PC-3 (cell line): ENCODE data around the gene UTS2B. TPM values are rescaled to one million over a fixed set of nuclear protein-coding genes. Genes with fewer than 3 reads are reported as not detected.

Experiments
- ATAC-seq: fragments of 200-7000 bp; cut with Tn5 transposase; 2 replicates; pipeline ENCODE4 v1.9.1; 2020; ENCODE audit warnings: mild to moderate bottlenecking, moderate library complexity
- BruUV-seq: library from RNA; stranded (reverse); fragments of 400-500 nt; replicated peaks from 2 replicates; lab custom pipeline; 2021; lab: Mats Ljungman, UMichigan
- CTCF ChIA-PET: fragments of 300-600 bp; sonication (Branson Sonifier 250); formaldehyde crosslinking; loops from one replicate; lab custom pipeline; 2022; ENCODE audit warnings: antibody characterized with exemption; lab: Charles Lee
- POLR2A ChIA-PET: fragments of 300-600 bp; sonication (Branson Sonifier 250); formaldehyde crosslinking; loops from one replicate; lab custom pipeline; 2022; ENCODE audit warnings: antibody characterized with exemption; ENCODE audit not compliant: unreplicated experiment; lab: Charles Lee
- DNase-seq: peaks from one replicate; pipeline ENCODE4 v3.0.0-alpha.2; 2015
- H2AFZ ChIP-seq: fragments of 300-600 bp; sonication (generic); 2 replicates; pipeline ENCODE4 v1.6.0; 2016; ENCODE audit warnings: antibody characterized with exemption, low read length
- H3F3A ChIP-seq: fragments of 300-600 bp; sonication (generic); one replicate; pipeline ENCODE4 v1.6.0; 2017; ENCODE audit warnings: antibody characterized with exemption, low read length, control low read depth, mild to moderate bottlenecking; ENCODE audit not compliant: unreplicated experiment
- H3K27ac ChIP-seq: fragments of 300-600 bp; sonication (generic); 2 replicates; pipeline ENCODE4 v1.5.1; 2016; ENCODE audit warnings: mild to moderate bottlenecking, low read length
- H3K27me3 ChIP-seq: fragments of 300-600 bp; sonication (generic); 2 replicates; pipeline ENCODE4 v1.6.1; 2016; ENCODE audit warnings: low read length, mixed read lengths
- H3K36me3 ChIP-seq: fragments of 300-600 bp; sonication (generic); 2 replicates; pipeline ENCODE4 v1.6.1; 2016; ENCODE audit warnings: low read depth, mixed run types, low read length, mixed read lengths
- H3K4me1 ChIP-seq: fragments of 300-600 bp; sonication (generic); 2 replicates; pipeline ENCODE4 v1.5.1; 2016; ENCODE audit warnings: low read length; ENCODE audit not compliant: insufficient read depth
- H3K4me2 ChIP-seq: fragments of 300-600 bp; sonication (generic); 2 replicates; pipeline ENCODE4 v1.6.0; 2016; ENCODE audit warnings: low read length
- H3K4me3 ChIP-seq: fragments of 300-600 bp; sonication (generic); 2 replicates; pipeline ENCODE4 v1.5.1; 2016; ENCODE audit warnings: mild to moderate bottlenecking, low read length, mixed read lengths
- H3K79me2 ChIP-seq: fragments of 300-600 bp; sonication (generic); 2 replicates; pipeline ENCODE4 v1.6.1; 2017; ENCODE audit warnings: low read length, mixed read lengths
- H3K9ac ChIP-seq: fragments of 300-600 bp; sonication (generic); 2 replicates; pipeline ENCODE4 v1.6.0; 2016; ENCODE audit warnings: mild to moderate bottlenecking, low read length
- H3K9me2 ChIP-seq: fragments of 300-600 bp; sonication (generic); replicated peaks from 2 replicates; pipeline ENCODE4 v1.6.1; 2016; ENCODE audit warnings: mixed run types, low read length, mixed read lengths
- H3K9me3 ChIP-seq: fragments of 300-600 bp; sonication (generic); 2 replicates; pipeline ENCODE4 v1.6.1; 2016; ENCODE audit warnings: low read length, mixed read lengths
- H4K20me1 ChIP-seq: fragments of 300-600 bp; sonication (generic); 2 replicates; pipeline ENCODE4 v1.6.1; 2016; ENCODE audit warnings: low read length, mixed read lengths
- EZH2 ChIP-seq: fragments of 300-600 bp; sonication (generic); IDR thresholded peaks from one replicate; pipeline ENCODE4 v1.6.1; 2017; ENCODE audit warnings: antibody characterized with exemption, mild to moderate bottlenecking, low read length; ENCODE audit not compliant: unreplicated experiment
- EZH2phosphoT487 ChIP-seq: fragments of 300-600 bp; sonication (generic); IDR thresholded peaks from 2 replicates; pipeline ENCODE4 v1.6.1; 2018; ENCODE audit warnings: mild to moderate bottlenecking, antibody characterized with exemption, low read length, borderline replicate concordance
- intact Hi-C: fragments of 100-400 bp; cut with micrococcal nuclease; formaldehyde crosslinking; loops from 2 replicates; pipeline ENCODE4 v1.9.0; 2023
- total RNA-seq: library from RNA; depleted of rRNA; stranded (reverse); fragments of >200 nt; gene quantifications from 2 replicates; pipeline ENCODE4 v1.2.3, GENCODE V29; 2014
- TF ChIP-seq, protein P1 (sequence below): fragments of 300-600 bp; sonication (generic); conservative IDR thresholded peaks from 2 replicates; pipeline ENCODE4 v1.5.1; 2017; ENCODE audit warnings: antibody characterized with exemption, low read depth, mild to moderate bottlenecking, low read length

UTS2B gene
- total RNA-seq, 1 experiment from 2014 or later, result not detected

DNA sequence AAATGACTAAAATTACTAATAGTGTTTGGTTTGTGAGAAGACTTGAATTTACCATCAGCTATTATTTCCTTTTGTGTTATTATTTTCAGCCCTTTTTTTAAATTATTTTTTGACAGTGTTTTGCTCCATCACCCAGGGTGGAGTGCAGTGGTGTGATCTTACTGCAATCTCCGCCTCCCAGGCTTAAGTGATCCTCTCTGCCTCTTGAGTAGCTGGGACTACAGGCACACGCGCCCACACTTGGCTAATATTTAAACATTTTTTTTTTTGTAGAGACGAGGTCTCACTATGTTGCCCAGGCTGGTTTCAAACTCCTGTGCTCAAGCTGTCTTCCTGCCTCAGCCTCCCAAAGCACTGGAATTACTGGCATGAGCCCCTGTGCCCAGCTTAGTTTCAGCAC, 31.7 kb upstream of the UTS2B start:
- ATAC-seq (no peak), DNase-seq (no peak)
- H3K27me3 ChIP-seq, result no peaks in the 10 kb centered on the region
- no peak overlapping the region for H3K4me2 ChIP-seq
- no TSS peak for BruUV-seq
- no peak overlapping the region for H3K4me3 ChIP-seq
- no peaks in the 10 kb centered on the region for H4K20me1 ChIP-seq
- no peaks in the 10 kb centered on the region for H3K9me2 ChIP-seq
- peaks cover 9% of the 10 kb centered on the region for H3K79me2 ChIP-seq
- TF ChIP-seq, protein P1, sequence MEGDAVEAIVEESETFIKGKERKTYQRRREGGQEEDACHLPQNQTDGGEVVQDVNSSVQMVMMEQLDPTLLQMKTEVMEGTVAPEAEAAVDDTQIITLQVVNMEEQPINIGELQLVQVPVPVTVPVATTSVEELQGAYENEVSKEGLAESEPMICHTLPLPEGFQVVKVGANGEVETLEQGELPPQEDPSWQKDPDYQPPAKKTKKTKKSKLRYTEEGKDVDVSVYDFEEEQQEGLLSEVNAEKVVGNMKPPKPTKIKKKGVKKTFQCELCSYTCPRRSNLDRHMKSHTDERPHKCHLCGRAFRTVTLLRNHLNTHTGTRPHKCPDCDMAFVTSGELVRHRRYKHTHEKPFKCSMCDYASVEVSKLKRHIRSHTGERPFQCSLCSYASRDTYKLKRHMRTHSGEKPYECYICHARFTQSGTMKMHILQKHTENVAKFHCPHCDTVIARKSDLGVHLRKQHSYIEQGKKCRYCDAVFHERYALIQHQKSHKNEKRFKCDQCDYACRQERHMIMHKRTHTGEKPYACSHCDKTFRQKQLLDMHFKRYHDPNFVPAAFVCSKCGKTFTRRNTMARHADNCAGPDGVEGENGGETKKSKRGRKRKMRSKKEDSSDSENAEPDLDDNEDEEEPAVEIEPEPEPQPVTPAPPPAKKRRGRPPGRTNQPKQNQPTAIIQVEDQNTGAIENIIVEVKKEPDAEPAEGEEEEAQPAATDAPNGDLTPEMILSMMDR, result no peak
- TF ChIP-seq EZH2, result no peak
- H3K9ac ChIP-seq, result no peak overlapping the region
- intact Hi-C loops, result no loop called here
- peaks cover 36% of the 10 kb centered on the region for H3K36me3 ChIP-seq
- H3K4me1 ChIP-seq, result peaks cover 31% of the 10 kb centered on the region
- H3K9me3 ChIP-seq, result no peaks in the 10 kb centered on the region
- no peak overlapping the region for H3K27ac ChIP-seq
- no peaks in the 10 kb centered on the region for H3F3A ChIP-seq
- ChIA-PET POLR2A (no interaction called here), CTCF (no interaction called here)
- no peak overlapping the region for H2AFZ ChIP-seq

DNA sequence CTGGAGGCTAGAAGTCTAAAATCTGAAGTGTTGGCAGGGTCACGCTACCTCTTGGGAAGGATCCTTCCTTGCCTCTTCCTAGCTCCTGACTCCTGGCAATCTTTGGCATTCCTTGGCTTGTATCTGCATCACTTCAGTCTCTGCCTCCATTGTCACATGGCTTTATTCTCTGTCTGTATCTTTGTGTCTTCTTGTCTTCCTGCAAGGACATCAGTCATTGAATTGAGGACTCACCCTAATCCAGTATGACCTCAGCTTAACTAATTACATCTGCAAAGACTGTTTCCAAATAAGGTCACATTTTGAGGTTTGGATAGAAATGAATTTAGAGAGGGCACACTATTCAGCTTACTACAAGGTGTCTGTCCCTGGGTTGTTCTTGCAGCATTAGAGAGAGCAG, 31.1 kb upstream of the UTS2B start:
- H3K4me1 ChIP-seq, result peaks cover 31% of the 10 kb centered on the region
- H2AFZ ChIP-seq, result no peak overlapping the region
- no peak overlapping the region for H3K4me3 ChIP-seq
- intact Hi-C loops, result no loop called here
- no peak for TF ChIP-seq EZH2
- TF ChIP-seq, protein P1, result no peak
- TF ChIP-seq EZH2phosphoT487, result no peak
- peaks cover 14% of the 10 kb centered on the region for H3K79me2 ChIP-seq
- H3K9ac ChIP-seq, result no peak overlapping the region
- DNase-seq, result no peak
- ChIA-PET POLR2A (no interaction called here), CTCF (no interaction called here)
- H3K9me2 ChIP-seq, result no peaks in the 10 kb centered on the region
- H3F3A ChIP-seq, result no peaks in the 10 kb centered on the region
- no peaks in the 10 kb centered on the region for H4K20me1 ChIP-seq
- H3K9me3 ChIP-seq, result no peaks in the 10 kb centered on the region
- no peak overlapping the region for H3K27ac ChIP-seq
- H3K27me3 ChIP-seq, result no peaks in the 10 kb centered on the region
- no TSS peak for BruUV-seq
- no peak overlapping the region for H3K4me2 ChIP-seq
- H3K36me3 ChIP-seq, result peaks cover 36% of the 10 kb centered on the region
- ATAC-seq, result no peak

DNA sequence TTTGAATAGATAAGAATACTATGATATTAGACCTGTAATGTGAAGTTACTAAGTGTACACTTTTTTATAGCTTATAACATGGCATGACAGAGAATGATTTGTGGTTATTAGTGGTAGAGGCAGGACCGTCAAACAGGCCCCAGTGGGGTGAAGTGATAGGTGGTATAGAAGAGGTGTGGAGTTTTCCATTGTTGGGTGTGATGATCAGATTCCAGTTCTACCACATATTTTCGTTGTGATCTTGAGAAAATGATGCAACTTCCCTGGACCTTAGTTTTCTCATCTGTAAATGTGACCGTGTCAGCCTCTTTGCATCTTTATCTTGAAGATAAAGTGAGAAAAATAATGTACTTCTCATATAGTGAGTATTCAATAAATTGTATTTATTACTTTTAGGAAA, 30.3 kb upstream of the UTS2B start:
- H3F3A ChIP-seq, result no peaks in the 10 kb centered on the region
- H3K9ac ChIP-seq, result no peak overlapping the region
- H3K9me3 ChIP-seq, result no peaks in the 10 kb centered on the region
- DNase-seq, result peak; percentile 42
- peaks cover 38% of the 10 kb centered on the region for H3K4me1 ChIP-seq
- no TSS peak for BruUV-seq
- H2AFZ ChIP-seq, result no peak overlapping the region
- peaks cover 23% of the 10 kb centered on the region for H3K79me2 ChIP-seq
- H3K36me3 ChIP-seq, result peaks cover 35% of the 10 kb centered on the region
- intact Hi-C loops, result no loop called here
- TF ChIP-seq EZH2phosphoT487 (no peak), EZH2 (no peak)
- TF ChIP-seq, protein P1, result no peak
- H3K4me2 ChIP-seq, result no peak overlapping the region
- no peak for ATAC-seq
- no peaks in the 10 kb centered on the region for H3K27me3 ChIP-seq
- no peak overlapping the region for H3K4me3 ChIP-seq
- ChIA-PET CTCF (no interaction called here), POLR2A (interaction anchor here (0.6 kb wide), 1 partner anchor 15 kb away, joined by 3 read pairs; no protein-coding TSS in a partner anchor)
- H4K20me1 ChIP-seq, result no peaks in the 10 kb centered on the region
- no peaks in the 10 kb centered on the region for H3K9me2 ChIP-seq
- H3K27ac ChIP-seq, result no peak overlapping the region
